GM21786 (cell line): ENCODE measurements around the gene FAM78A.
"Not testable (repeated sequence)": the region's sequence is repeated elsewhere in the genome, so short reads cannot be mapped to it uniquely, and the experiment has no call there.

Experiments used
- ATAC-seq: cut with Tn5 transposase; IDR thresholded peaks from one replicate; pipeline ENCODE4 v1.9.1; 2021; ENCODE audit not compliant: unreplicated experiment

The FAM78A gene

DNA sequence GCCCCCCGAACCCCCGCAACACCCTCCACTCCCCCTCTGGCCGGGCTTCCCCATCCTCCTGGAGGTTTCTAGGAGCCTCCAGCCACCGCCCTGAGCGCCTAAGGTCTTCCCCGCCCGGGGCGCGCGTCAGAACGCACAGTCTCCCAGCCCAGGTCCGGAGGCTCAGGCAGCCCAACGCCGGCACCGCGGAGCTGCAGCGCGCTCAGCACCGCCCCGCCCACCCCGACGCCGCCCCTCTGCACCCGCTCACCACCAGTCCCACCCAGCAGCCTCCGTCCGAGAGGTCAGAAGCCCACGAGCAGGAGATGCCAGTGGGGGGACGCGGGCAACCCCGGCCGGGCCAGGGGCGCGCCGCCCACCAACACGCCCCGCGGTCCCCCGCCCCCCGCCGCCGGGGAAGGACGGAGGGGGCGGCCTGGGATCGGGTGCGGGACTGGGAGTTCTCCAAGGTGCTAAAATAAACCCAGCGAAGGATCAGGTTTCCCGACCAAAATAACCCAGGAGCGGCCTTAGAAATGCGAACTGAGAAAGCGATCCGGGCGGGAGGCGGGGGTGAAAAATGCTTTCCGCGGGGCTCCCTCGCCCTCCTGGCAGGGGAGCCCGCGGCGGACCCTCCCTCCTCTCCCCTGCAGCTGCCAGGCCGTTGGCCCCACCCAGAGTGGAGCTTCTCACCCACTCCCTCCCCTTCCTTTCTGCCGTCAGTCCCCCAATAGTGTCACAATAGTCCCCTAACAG is 6.5 kb upstream of the FAM78A start:
- ATAC-seq = no peak

DNA sequence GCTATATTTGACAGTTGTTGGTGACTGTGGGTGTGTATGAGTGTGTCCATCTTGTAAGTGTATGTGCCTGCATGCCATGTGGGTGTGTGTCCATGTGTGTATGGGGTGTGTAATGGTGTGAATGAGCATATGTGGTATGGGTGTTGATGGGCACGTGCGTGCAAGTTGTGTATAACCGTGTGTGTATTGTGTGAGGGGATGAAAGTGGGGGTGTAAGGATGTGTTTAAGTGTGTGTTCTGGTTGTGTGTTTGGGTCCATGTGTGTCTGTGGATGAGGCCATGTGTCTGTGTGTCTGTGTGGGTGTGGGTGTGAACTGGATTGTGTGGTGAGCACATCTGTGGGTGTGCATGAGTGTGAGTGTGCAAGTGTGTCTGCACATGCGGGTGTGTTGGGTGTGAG is 5.9 kb upstream of the FAM78A start:
- no peak for ATAC-seq

DNA sequence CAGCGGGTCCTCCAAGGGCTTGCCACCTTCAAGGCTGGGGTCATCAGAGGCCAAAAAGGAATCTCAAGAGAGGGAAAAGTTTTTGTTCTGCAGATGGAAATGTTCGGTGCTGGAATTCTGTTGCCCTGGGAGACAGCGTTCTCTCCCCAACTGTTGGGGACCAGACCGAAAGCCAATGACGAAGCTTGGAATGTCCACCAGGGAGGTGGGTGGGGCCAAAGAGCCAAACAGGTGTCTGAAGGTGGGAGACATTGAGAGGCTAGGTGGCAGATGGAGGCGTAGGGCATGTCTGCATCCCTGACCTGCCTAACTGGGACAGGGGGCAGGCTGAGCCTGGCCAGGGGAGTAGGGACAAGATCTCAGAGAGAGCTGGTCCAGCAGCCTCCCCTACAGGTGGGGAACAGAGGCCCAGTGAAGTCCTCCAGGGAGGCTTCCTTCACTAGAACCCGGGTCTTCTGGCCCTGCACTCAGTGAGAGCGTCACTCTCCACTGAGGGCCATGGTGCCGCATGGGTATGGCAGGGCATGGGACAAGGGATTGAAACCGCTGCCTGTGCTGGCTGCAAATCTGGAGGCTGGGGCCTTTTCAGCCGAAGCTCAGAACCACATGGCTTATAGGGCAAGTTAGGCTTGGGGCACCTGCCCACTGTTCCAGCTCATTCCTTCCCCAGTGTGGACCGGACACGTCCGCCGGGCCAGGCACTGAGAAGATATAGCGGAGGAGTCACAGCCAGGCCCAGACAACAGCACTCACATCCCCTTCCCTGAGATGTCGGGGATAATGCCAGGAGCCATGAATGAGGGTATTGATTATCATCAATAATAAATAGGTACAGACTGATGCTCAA is 5.0 kb upstream of the FAM78A start:
- ATAC-seq = no peak

DNA sequence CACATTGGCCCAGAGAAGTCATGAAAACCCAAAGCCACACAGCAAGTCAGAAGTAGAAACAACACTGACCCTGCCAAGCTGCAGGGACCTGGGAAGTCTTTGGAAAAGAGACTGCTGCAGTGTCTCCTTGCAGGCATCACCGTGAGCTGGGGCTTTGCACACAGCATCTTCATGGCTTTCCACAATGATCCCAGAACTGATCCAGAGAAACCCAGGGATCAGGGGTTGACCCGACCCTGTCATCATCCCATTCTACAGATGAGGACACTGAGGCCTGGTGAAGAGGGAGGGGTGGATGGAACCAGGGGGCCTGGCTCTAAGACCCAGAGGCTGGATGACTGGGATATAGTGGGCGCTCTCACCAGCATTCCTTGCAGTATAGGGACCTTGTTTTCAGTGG is 4.3 kb upstream of the FAM78A start:
- no peak for ATAC-seq

DNA sequence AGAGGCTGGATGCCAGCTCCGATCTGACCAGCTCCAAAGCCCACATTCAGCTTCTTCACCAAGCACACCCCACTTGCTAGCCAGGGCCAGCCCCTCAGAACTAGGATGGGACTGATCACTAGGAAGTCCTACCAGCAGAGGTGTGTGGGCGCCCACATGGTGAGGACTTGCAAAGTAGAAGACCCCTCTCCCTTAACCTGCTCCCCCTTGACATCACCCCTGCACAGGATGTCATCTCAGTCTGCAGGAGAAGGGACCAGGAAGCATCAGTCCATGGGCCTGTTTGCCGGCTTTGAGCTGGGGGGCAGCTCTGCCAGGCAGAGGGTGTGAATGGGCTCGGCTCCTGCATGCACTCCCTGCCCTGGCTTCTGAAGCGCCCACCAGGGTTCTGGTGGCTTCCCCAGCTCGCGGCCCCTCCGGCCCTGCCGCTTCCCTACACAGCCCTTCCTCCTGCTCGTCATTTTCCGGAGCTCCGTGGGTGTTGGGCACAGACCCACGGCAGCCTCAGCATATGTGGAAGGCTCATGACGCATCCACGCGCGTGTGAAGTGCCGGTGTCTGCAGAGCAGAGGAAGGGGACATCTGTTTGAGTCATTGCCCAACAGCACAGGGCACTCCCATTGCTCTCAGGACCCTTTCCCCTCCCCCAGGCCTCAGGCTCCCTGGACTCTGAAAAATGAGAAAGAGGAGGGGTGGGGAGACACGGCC is 3.7 kb upstream of the FAM78A start:
- ATAC-seq = no peak

DNA sequence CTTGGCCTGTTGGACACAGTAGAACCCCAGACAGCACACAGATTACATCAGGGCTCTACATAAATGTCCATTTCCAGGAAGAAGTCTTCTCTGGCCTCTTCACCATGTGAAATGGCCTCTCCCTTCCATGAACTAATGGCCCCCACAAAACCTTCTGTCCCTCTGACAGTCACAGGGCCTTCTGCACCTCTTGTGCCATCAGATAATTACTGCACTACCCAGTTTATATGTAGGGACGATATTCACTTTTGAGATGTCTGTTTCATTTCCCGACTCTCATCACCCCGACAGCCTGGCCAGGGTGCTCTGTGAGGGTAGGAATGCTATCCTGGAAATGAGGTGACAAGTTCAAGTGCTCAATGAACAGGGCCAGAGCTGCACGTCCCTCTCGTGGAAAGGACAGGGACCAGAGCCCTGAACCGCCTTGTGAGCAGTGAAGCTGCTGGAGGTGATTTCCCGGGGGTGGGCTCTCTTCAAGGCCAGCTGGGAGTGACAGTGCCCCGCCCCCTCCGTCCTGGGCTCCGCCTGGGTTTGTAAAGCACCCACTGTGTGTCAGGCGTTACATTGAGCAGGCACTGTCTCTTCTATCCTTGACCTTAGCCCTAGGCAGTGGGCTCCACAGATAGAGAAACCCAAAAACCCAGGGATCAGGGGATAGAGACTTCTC is 3.0 kb upstream of the FAM78A start:
- no peak for ATAC-seq

DNA sequence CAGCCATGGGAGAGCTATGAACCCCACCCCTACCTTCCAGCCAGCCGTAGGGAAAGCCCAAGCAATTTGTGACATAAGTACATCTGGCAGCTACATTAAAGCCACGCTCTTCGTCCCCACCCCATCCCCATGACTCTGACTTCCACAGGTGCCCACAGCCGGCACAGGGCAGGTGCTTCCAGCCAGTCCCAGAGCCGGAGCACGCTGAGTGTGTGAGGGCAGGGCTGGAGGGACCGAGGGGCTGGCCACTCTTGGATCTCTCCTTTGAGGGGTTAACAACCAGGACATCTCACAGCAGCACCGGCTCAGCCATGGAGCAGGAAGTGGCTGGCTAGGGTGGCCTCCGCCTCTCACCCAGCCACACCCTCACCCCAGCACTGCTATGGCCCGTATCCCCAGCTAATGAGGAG is 2.4 kb upstream of the FAM78A start:
- no peak for ATAC-seq

DNA sequence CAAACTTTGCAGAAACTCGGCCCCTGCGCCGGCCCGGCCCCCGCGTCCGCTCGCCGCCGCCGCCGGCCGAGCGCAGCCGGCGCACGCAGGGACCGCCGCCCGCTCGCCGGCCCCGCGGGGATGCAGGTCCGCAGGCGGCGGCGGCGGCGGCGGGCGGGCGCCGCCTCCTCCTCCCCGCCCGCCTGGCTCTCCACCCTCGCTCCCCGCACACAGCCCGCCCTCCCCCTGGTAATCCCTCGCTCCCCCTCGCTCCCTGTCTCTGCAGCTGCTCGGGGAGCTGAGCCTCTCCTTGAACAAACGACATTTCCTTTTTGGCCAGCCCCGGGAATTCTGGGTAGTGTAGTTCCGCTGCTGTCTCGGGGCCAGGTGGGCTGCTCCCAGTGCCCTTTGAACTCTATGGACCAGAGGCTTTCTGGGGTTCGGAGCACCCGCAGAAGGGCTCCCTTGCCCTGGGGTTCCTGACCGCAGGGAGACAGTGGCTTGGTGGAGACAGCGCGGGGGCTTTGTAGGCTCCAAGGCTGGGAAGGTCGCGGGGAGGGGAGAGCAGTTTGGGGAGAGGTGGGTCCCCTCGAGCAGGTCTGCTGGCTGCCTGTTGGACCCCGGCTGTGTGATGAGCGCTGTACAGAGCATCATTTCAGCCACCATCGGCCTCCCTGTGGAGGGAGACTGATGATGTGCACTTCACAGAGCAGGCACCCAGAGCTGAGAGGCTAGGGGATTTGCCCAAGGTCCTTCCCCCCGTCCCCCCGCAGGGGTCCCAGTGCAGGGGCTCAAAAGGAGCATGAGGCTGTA is 1.8 kb upstream of the FAM78A start:
- ATAC-seq = no peak

DNA sequence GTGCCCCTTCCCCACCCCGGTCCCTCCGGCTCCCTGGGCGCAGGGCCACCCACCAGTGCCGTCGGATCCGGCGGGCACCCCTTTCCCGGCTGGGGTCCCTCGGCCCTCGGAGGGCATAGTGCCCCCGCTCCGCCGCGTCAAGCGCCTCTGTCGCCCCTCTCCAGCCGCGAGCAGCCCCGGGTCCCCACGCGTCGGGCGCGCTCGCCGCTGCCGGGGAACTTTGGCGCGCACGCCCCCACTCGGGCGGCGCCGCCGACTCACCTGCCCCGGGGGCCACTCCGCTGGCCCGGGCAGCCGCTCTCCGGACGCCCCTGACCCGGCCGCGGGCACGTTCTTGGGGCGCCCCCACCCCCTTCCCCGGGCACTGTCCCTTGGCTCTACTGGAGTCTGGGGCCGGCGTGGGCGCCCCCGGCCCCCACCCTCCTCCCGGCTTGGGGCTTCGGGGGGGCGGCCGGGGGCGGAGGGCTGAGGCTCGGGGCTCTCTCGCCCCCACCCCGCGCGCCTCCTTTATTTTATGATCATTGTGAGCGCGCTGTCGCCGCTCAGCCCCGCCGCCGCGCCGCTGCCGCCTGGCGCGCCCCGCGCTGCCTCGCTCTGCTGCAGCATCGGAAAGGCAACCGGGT is 1.1 kb upstream of the FAM78A start:
- no peak for ATAC-seq

DNA sequence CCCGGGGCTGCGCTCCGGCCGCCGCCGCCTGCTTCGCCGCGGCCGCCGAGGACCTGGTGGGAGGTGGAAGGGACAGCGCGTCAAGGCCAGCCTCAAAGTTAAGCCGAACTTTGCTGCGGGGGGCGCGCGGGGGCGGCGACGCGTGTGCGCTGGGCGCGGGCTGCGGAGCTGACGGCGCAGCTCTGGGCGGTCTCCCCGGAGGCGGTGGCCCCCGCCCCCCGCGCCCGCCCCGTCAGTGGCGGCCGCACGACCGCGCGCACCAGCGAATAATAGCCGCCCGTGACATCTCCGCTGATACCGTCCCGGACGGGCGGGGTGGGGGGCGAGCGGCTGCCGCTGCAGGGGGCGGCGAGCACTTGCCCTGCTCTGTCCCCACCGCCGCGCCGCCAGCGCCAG is 579 bp upstream of the FAM78A start:
- no peak for ATAC-seq

DNA sequence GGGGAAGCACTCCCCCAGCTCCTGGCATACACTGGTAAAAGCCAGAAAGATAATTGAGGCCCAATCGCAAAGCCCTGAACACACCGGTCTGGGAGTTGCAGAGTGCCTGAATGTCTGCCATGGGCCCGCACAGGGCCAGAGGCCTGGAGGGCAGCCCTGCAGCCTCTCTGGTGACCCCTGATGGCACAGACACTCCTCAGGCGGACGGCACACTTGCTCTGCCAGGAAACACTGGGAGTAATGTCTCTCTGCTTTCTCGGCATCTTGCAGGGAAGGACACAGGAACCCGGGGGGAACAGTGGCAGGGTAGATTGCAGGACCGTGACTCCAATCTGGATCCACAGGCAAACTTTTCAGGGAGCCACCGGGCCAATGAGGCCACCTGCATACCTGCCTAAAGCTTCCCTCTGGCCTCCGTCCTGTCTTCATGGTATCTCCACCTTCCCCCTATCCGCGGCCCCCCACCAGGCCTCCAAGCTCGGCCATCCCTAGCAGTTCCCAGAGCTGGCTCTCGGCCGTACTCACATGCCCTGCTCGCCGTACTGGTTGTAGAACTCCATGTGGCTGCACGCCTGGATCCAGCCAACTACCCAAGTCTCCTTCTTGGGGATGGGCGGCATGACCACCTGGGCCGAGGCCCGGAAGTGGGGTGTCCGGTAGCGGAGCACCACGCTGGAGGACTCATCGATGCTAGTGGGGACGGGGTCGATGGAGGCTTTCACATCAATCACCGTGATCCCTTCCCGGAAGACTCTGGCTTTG is 797 bp downstream of the FAM78A start:
- no peak for ATAC-seq

DNA sequence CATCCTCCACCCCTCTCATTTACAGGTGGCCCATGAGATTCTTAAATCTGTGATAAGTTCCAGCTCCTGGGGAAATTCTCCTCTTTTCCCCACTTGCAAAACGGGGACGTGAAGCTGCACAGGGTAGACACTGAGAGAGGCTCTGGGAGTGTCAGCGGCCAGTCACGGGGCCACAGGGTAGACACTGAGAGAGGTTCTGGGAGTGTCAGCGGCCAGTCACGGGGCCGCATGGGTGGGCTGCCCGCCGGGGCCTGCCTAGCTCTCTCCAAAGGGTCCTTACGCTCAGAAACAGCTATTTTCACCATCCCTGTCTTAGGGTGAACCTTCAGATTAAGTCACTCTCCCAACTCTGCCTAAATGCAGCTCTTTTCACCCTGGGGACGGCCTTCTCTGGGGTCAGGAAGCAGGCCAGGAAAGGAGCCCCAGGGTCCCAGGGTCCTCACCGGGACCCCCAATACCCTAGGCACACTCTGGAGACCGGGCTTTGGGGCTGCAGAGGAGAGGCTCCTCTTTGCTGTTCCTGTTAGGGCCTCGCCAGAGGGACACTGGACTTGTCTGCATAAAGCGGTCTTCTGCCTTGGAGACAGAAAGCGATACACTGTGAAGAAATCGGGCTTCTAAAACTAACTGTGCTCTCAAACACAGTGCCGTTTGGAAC is 1.5 kb downstream of the FAM78A start:
- ATAC-seq = no peak

DNA sequence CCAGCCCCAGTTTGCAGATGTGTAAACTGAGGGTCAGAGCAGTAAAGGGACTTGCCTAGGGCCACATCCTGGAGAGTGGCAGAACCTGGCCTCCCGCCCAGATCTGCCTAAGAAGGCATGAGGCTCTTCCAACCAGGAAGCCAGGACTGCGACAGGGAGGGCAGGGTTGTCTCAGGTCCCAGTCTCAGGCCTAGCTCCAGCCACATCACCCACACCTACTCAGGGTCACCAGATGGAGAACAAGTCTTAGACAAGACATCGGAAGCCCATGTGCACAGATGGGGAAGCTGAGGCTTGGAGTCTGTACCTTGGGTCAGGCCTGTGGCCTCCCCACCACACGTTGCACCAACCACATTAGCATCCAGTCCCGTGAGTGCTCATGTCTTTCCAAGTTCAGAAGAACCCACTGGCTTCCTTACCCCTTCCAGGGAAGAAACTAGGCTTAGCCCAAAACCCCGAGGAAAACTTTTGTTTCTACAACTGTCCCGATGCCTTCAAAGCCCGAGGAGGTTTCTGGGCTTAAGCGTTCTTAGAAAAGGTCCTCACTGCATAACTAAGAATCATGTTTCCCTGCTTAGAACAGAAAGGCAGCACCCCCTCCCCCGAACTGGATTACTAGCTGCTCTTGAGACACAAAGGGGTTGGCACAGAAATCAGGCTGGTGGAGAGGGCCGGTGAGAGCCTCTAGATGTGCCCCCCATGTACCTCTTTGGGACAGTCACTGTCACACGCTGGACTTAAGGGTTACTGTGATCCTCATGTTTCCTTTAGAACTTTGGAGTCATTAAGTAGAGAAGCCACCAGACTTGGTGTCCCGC is 2.2 kb downstream of the FAM78A start:
- ATAC-seq = no peak

DNA sequence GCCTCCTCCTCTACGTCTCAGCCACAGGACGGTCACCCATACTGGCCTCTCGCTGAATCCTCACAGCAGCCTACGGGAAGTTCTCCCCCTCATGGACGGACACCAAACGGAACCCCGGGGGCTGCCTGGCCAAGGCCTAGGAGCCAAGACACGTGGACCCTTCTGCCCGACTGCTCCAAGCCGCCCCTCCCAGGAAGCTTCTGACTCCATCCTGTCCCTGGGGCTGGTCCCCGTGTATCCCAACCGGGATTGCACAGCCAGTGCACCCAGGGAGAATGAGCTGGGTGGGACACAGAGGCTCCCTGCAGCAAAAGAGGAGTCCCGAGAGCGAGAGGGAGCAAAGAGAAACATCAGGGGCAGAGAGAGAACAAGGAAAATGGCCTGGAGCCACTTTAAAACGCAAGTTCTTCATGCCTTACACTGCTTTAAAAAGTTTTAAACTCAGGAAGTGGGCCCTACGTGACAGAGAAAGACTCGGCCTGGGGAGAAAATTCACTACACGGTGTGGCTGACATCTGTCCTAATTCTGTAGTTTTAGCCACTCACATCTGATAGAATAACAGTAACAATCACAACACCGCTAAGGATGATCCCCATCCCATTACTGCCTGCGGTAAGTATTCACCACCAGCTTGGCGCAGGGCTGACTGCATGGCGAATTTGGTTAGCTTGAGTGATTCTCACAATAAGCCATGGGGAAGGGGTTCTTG is 3.0 kb downstream of the FAM78A start:
- no peak for ATAC-seq

DNA sequence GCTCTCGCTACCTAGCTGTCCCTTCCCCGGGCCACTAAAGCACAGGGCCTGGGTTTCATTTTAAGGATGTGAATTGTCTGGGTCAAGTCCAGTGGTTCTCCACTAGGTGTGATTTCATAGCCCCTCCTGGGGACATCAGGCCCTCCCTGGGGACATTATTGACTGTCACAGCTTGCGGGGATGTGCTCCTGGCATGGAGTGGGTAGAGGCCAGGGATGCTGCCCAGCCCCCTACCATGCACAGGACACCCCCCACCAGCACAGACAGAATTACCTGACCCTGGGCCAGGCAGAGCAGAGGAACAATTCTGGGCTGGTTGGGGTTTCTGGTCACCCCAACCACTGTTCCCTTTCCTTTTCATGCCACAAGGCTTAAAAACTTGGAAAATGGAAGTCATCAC is 4.1 kb downstream of the FAM78A start:
- no peak for ATAC-seq

DNA sequence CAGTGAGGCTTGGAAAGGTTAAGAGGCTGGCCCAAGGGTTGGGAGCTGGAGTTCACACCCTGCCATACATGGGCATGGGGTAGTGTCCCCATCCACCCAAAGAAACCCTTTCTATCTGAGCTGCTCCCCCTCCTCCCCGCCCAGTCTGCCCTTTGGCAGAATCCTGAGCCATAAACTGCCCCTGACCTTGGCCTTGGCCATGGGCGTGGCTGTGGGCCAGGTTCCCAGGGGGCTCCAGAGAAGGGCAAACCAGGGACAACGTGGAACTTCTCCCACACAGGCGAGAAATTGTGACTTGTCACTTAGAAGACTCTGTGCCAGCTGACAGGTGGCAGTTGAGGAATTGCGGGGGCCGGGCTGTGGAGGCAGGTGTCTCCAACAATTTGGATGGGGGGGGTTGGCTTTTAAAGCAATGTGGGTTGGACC is 4.8 kb downstream of the FAM78A start:
- no peak for ATAC-seq

DNA sequence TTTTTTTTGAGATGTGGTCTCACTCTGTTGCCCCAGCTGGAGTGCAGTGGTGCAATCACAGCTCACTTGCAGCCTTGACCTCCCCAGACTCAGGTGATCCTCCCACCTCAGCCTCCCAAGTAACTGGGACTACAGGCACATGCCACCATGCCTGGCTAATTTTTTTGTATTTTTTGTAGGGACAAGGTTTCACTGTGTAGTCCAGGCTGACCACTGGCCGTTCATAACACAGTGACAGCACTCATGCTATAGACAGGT is 5.4 kb downstream of the FAM78A start:
- not testable (repeated sequence) for ATAC-seq
